Measurements from ENCODE around the gene HES3. TPM values are rescaled to one million over a fixed set of nuclear protein-coding genes. Genes with fewer than 3 reads are reported as not detected.

HES3 gene
- total and polyA plus RNA-seq, 10 of the 15 experiments (the other 5 are each of a cell fraction or from before 2014, with no cell fraction given), result not detected

- TF ChIP-seq NFYB (IDR thresholded peaks at IDR 0.05; ENCODE audit: insufficient read depth, low read depth, low read length) (no peak), ZNF592 (IDR thresholded peaks at IDR 0.05) (no peak), STAT3 (IDR thresholded peaks at IDR 0.05; ENCODE audit: low read depth, low read length) (no peak), HDAC2 (IDR thresholded peaks at IDR 0.05) (no peak)
- FAIRE-seq, result no peak
- Histone ChIP-seq H3K4me3 (no peak overlapping the region), H3K4me1 (ENCODE audit: control insufficient read depth, insufficient read depth, low read length) (no peaks in the 10 kb centered on the region; the same call in 1 of the 2 replicates), H3K4me2 (ENCODE audit: control insufficient read depth, insufficient read depth) (no peak overlapping the region), H3K36me3 (ENCODE audit: control insufficient read depth in 2 of 2, insufficient read depth in 2 of 2, low read length in 1 of 2) (peaks cover 0 to 4% of the 10 kb centered on the region in 2 experiments; a peak in 2 of 4 replicates), H2AFZ (ENCODE audit: control insufficient read depth, low read depth, low read length) (no peak overlapping the region), H3K27me3 (replicated peaks in 1 of 2; ENCODE audit: control insufficient read depth in 2 of 2, insufficient read depth in 2 of 2, low read length in 1 of 2) (no peaks in the 10 kb centered on the region), H3K79me2 (ENCODE audit: control insufficient read depth, insufficient read depth, low read length) (no peaks in the 10 kb centered on the region), H3K9ac (ENCODE audit: control insufficient read depth, insufficient read depth, low read length) (no peak overlapping the region), H3K27ac (ENCODE audit: control insufficient read depth, insufficient read depth) (no peak overlapping the region), H3K9me3 (replicated peaks; ENCODE audit: control insufficient read depth, insufficient read depth, low read length) (no peaks in the 10 kb centered on the region), H4K20me1 (ENCODE audit: control insufficient read depth, insufficient read depth) (no peaks in the 10 kb centered on the region; the same call in 1 of the 2 replicates)
- DNase-seq (ENCODE audit: low read depth, low spot score), result no peak
- intact Hi-C loops (cut with micrococcal nuclease; ENCODE audit: unreplicated experiment), result no loop called here
- RAD21 ChIA-PET (ENCODE audit: unreplicated experiment), result no interaction called here
- SMC1A ChIA-PET (ENCODE audit: uncharacterized antibody, unreplicated experiment), result no interaction called here
- POLR2A ChIA-PET, result no interaction called here
- in situ Hi-C loops (cut with MboI), result no loop called here
- CTCF ChIA-PET, result no interaction called here
- no peak for ATAC-seq
- BruUV-seq (replicated peaks), result no TSS peak
- 44% methylated on average over 15 of the region's 15 CpGs for WGBS (ENCODE audit: insufficient coverage, insufficient replicate concordance, low lambda C conversion rate, missing lambda C conversion rate)
Measured at GRCh38 chr1:6265151-6265550, 21.2 kb downstream of the HES3 start.

Data from GM12878 (cell line).